Sigmoid colon (tissue), 7 donors: ENCODE data around the gene ADAMTS3. TPM values are rescaled to one million over a fixed set of nuclear protein-coding genes. Genes with fewer than 3 reads are reported as not detected.

Experiments
- DNase-seq: peaks from one replicate; pipeline ENCODE4 v3.0.0-alpha.2; 2019
- H3K27ac ChIP-seq, 4 donors: fragments of 200-600 bp; sonication (generic); one replicate each; pipeline ENCODE4 v1.5.1; 2016 to 2019; ENCODE audit warnings: mild to moderate bottlenecking in 1 of 4
- H3K27me3 ChIP-seq, 3 donors: fragments of 200-600 bp; sonication (generic); one replicate each; pipeline ENCODE4 v1.5.1; 2019; ENCODE audit warnings: mild to moderate bottlenecking in 1 of 3
- H3K36me3 ChIP-seq, 4 donors: fragments of 200-600 bp; sonication (generic); one replicate each; pipeline ENCODE4 v1.5.1; 2016 to 2019
- H3K4me1 ChIP-seq, 4 donors: fragments of 200-600 bp; sonication (generic); one replicate each; pipeline ENCODE4 v1.5.1; 2017 to 2019
- H3K4me3 ChIP-seq, 4 donors: fragments of 200-600 bp; sonication (generic); one replicate each; pipeline ENCODE4 v1.5.1; 2017 to 2019; ENCODE audit warnings: mild to moderate bottlenecking in 2 of 4, moderate library complexity in 1 of 4
- H3K9me3 ChIP-seq, 4 donors: fragments of 200-600 bp in 3 of 4; sonication (generic) in 3 of 4; one replicate each; pipeline versions ENCODE4 v1.5.1 to v1.6.1; 2013 to 2019
- CTCF ChIP-seq, 4 experiments: fragments of 450-650 bp in 3 of 4; fragments of 200-600 bp in 1 of 4; IDR thresholded peaks; one replicate each; pipeline ENCODE4 v1.5.1; 2016 to 2019; ENCODE audit warnings: antibody characterized with exemption in 4 of 4, mild to moderate bottlenecking in 3 of 4, moderate library complexity in 2 of 4
- EP300 ChIP-seq, 4 donors: sonication (generic); formaldehyde crosslinking; IDR thresholded peaks; one replicate each; pipeline ENCODE4 v1.6.1; 2017; ENCODE audit warnings: antibody characterized with exemption in 4 of 4
- POLR2A ChIP-seq, 2 donors: fragments of 450-650 bp; IDR thresholded peaks; one replicate each; pipeline ENCODE4 v1.6.1; 2016; ENCODE audit warnings: antibody characterized with exemption in 2 of 2, mild to moderate bottlenecking in 2 of 2, moderate library complexity in 2 of 2
- POLR2AphosphoS5 ChIP-seq, 4 donors: sonication (generic); formaldehyde crosslinking; IDR thresholded peaks; one replicate each; pipeline ENCODE4 v1.6.1; 2017; ENCODE audit warnings: antibody characterized with exemption in 4 of 4
- WGBS, 2 donors: extraction: QIAGEN DNeasy Blood & Tissue Kit; methylation state at CpG; one replicate each; pipeline ENCODE4 v1.1.7; 2013; 5-methylcytosine and 5-hydroxymethylcytosine counted together
- intact Hi-C: fragments of 100-400 bp; cut with DNase I; formaldehyde crosslinking; loops from one replicate; pipeline ENCODE4 v1.15.1; 2023
- polyA plus RNA-seq, 3 donors: library from polyadenylated mRNA; stranded (reverse); fragments of 200-250 nt; gene quantifications; one replicate each; pipeline ENCODE4 v1.2.3, GENCODE V29; 2013
- total RNA-seq, 4 donors: library from RNA; depleted of rRNA; stranded (reverse); fragments of >200 nt; gene quantifications; one replicate each; pipeline ENCODE4 v1.1.0, GENCODE V29; 2016
- donor health status: healthy with polysubstance abuse.
- donor health status: Bipolar disorder and iron deficiency.
- donor health status: healthy.

The ADAMTS3 gene
- total and polyA plus RNA-seq, 7 donors, result 0.17 to 1.9 (median 1.1) TPM; not detected in 2

- TF ChIP-seq EP300 (IDR thresholded peaks at IDR 0.05), result no peak
- no peak for TF ChIP-seq POLR2AphosphoS5 (IDR thresholded peaks at IDR 0.05)
- TF ChIP-seq CTCF (IDR thresholded peaks at IDR 0.05), result no peak
- TF ChIP-seq POLR2A (IDR thresholded peaks at IDR 0.05), result no peak
- Histone ChIP-seq H3K36me3 (no peaks in the 10 kb centered on the region), H3K4me3 (no peak overlapping the region), H3K27me3 (no peaks in the 10 kb centered on the region), H3K27ac (no peak overlapping the region), H3K9me3 (no peaks in the 10 kb centered on the region), H3K4me1 (no peaks in the 10 kb centered on the region)
- DNase-seq, result no peak
- intact Hi-C loops, result no loop called here
Observed at GRCh38 chr4:72486991-72487390, 82.0 kb downstream of the ADAMTS3 start.

- no peaks in the 10 kb centered on the region for H3K4me1 ChIP-seq
- H3K9me3 ChIP-seq, result no peaks in the 10 kb centered on the region
- intact Hi-C loops, result no loop called here
- no peak overlapping the region for H3K27ac ChIP-seq
- no peak for TF ChIP-seq POLR2AphosphoS5 (IDR thresholded peaks at IDR 0.05)
- TF ChIP-seq CTCF (IDR thresholded peaks at IDR 0.05), result no peak
- no peak for TF ChIP-seq POLR2A (IDR thresholded peaks at IDR 0.05)
- TF ChIP-seq EP300 (IDR thresholded peaks at IDR 0.05), result no peak
- DNase-seq, result no peak
- no peaks in the 10 kb centered on the region for H3K36me3 ChIP-seq
- no peak overlapping the region for H3K4me3 ChIP-seq
- WGBS, 2 donors, result 79 to 87% methylated on average over 1 of the region's 1 CpG
- no peaks in the 10 kb centered on the region for H3K27me3 ChIP-seq
Observed at GRCh38 chr4:72484981-72485380, 84.0 kb downstream of the ADAMTS3 start.

- WGBS, 2 donors, result 88 to 97% methylated on average over 1 of the region's 1 CpG
- TF ChIP-seq POLR2A (IDR thresholded peaks at IDR 0.05), result no peak
- TF ChIP-seq POLR2AphosphoS5 (IDR thresholded peaks at IDR 0.05), result no peak
- no peak for TF ChIP-seq EP300 (IDR thresholded peaks at IDR 0.05)
- no peak for TF ChIP-seq CTCF (IDR thresholded peaks at IDR 0.05)
- H3K36me3 ChIP-seq, result no peaks in the 10 kb centered on the region
- no peak overlapping the region for H3K4me3 ChIP-seq
- no peaks in the 10 kb centered on the region for H3K9me3 ChIP-seq
- intact Hi-C loops, result no loop called here
- no peaks in the 10 kb centered on the region for H3K27me3 ChIP-seq
- DNase-seq, result no peak
- no peaks in the 10 kb centered on the region for H3K4me1 ChIP-seq
- no peak overlapping the region for H3K27ac ChIP-seq
Observed at GRCh38 chr4:72473434-72473900, 95.6 kb downstream of the ADAMTS3 start.

- Histone ChIP-seq H3K36me3 (no peaks in the 10 kb centered on the region), H3K27me3 (no peaks in the 10 kb centered on the region), H3K27ac (no peak overlapping the region), H3K4me3 (no peak overlapping the region), H3K4me1 (no peaks in the 10 kb centered on the region), H3K9me3 (no peaks in the 10 kb centered on the region)
- DNase-seq, result no peak
- TF ChIP-seq EP300 (IDR thresholded peaks at IDR 0.05) (no peak), POLR2A (IDR thresholded peaks at IDR 0.05) (no peak), POLR2AphosphoS5 (IDR thresholded peaks at IDR 0.05) (no peak), CTCF (IDR thresholded peaks at IDR 0.05) (no peak)
- intact Hi-C loops, result no loop called here
- 76 to 79% methylated on average over 2 of the region's 2 CpGs for WGBS, 2 donors
Observed at GRCh38 chr4:72471816-72472215, 97.2 kb downstream of the ADAMTS3 start.

GRCh38 chr4:72468904-72469502 is 100.0 kb downstream of the ADAMTS3 start:
- Histone ChIP-seq H3K27me3 (no peaks in the 10 kb centered on the region), H3K27ac (no peak overlapping the region), H3K4me1 (peaks cover 0 to 5% (median under 1%) of the 10 kb centered on the region in 4 donors), H3K36me3 (no peaks in the 10 kb centered on the region), H3K9me3 (no peaks in the 10 kb centered on the region), H3K4me3 (no peak overlapping the region)
- peak in 3 of 4 experiments; percentile 22 to 44 (median 28) for TF ChIP-seq CTCF (IDR thresholded peaks at IDR 0.05)
- TF ChIP-seq POLR2A (IDR thresholded peaks at IDR 0.05), result no peak
- no peak for DNase-seq
- 7 to 13% methylated on average over 1 of the region's 1 CpG for WGBS, 2 donors
- intact Hi-C loops, result loop anchor here (2.0 to 5.0 kb wide), 2 partner anchors 142 to 172 kb away; no protein-coding TSS in a partner anchor
